Subcutaneous adipose tissue (tissue), 4 donors: ENCODE data around the gene SHROOM1. TPM values are rescaled to one million over a fixed set of nuclear protein-coding genes. Genes with fewer than 3 reads are reported as not detected.

Source experiments
- small RNA-seq: library from RNA; depleted of rRNA; stranded (forward); fragments of <200 nt; gene quantifications from one replicate; pipeline ENCODE3, GENCODE V24; 2016
- total RNA-seq, 4 donors: library from RNA; depleted of rRNA; stranded (reverse); fragments of >200 nt; gene quantifications; one replicate each; pipeline ENCODE4 v1.1.0, GENCODE V29; 2016
- TF ChIP-seq, protein P1 (sequence below): fragments of 450-650 bp; IDR thresholded peaks from one replicate; pipeline ENCODE4 v1.5.1; 2016; ENCODE audit warnings: low read depth, mild to moderate bottlenecking, control low read depth, antibody characterized with exemption, moderate library complexity

The SHROOM1 gene
- total RNA-seq, 4 donors from 2014 or later = 0.49 to 8.3 (median 3.4) TPM

DNA sequence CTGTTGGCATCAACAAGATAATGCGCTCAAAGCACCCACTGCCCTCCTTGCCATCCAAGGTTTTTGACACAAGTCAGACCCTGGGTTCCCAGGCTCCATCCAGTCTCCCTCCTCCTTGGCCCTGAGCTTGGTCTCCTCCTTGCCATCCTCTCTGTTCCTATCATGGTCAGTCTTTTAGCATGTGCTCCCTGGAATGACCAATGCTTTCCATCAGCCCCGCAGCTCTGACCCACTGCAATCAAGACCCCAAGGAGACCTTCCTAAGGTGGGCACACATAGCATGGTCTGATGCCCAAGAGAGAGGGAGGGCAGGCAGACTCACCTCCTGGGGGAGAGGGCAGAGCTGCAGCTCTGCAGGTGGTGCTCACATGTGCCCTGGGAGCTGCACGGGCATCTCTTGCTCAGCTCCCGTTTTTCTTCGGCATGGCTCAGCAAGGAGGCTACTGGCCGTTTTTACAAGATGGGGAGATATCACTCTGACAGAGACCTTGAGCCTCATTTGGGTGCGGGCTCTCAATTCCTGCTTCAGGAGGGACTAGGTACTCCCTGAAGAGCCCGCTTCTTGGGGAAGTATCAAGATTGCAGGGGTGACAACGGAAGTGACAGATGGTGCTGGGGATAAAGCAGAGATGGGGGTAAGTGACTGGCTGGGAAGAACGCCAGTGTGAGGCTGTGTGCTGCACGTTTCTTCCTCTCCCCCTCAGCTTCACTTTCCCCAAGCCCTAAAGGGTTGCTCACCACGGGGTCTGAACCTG lies 56.7 kb downstream of the SHROOM1 start:
- TF ChIP-seq, protein P1, sequence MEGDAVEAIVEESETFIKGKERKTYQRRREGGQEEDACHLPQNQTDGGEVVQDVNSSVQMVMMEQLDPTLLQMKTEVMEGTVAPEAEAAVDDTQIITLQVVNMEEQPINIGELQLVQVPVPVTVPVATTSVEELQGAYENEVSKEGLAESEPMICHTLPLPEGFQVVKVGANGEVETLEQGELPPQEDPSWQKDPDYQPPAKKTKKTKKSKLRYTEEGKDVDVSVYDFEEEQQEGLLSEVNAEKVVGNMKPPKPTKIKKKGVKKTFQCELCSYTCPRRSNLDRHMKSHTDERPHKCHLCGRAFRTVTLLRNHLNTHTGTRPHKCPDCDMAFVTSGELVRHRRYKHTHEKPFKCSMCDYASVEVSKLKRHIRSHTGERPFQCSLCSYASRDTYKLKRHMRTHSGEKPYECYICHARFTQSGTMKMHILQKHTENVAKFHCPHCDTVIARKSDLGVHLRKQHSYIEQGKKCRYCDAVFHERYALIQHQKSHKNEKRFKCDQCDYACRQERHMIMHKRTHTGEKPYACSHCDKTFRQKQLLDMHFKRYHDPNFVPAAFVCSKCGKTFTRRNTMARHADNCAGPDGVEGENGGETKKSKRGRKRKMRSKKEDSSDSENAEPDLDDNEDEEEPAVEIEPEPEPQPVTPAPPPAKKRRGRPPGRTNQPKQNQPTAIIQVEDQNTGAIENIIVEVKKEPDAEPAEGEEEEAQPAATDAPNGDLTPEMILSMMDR = no peak

DNA sequence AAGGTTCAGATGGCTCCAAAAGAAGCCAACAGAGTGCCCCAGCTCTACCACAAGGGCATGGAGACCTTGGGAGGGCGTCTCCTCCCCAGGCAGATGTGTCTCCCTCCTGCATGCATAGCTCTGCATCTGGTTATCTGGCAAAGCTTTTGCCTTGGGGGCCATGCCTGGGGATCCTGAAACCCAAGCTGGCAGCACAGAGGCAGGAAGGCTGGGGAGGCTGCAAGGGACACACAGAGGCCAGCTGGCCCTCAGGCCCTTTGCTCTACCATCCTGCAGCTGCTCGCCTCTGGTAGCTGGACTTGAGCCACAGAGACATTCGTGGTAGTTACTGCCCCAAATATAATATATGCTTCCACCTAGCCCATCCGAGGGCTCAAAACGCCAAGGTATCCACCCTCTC lies 57.3 kb downstream of the SHROOM1 start:
- TF ChIP-seq, protein P1 = no peak

DNA sequence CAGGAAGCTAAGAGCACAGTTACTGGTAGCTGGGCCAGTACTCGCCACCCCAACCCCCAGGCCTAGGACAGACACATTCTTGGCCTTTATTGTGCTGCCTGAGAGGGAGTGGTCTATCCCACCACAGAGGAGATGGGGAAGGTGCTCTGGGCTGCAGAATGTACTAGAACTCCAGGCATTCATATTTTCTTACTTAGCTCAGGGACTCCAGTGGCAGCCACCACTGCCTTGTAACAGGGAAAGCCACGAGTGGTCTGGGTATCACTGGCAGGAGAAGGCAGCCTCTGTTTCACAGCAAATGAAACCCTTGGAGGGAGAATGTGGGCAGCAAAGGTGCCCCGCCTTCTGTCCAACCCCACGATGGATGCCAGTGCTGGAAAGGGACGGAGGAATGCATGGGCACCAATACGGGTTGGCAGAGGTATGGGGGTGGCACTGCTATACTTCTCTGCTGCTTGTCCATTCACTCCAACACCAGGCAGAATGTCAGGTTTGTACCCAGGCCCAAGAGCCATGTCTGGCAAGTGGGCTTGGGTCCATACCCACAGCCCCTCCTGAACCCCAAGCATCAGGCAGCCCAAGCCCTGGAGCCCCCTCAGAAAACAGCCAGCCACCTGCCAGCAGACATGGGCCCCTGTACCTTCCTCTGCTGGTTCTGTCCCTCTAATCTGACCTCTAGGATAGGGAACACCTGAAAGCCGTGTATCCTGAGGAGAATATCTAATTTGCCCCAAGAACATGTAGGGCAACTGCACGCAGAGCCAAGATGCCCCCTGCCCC lies 58.0 kb downstream of the SHROOM1 start:
- TF ChIP-seq, protein P1 = no peak

Small RNA genes within 50 kb of the gene (small RNA-seq; reads per million reads assigned to genes)
- not detected for gene RNA5SP192

Other genes starting within 250 kb of the SHROOM1 start
- under 1 TPM in 1 of 4 donors, not detected in 3; 0.66 TPM for gene IL13, start 172.5 kb downstream of the SHROOM1 start, total RNA-seq
- gene IL4, start 156.7 kb downstream of the SHROOM1 start, total RNA-seq = not detected
- 1 to 10 TPM; 2.1 to 5.8 (median 4.3) TPM for gene KIF3A, start 93.1 kb downstream of the SHROOM1 start, total RNA-seq
- gene CCNI2, start 83.2 kb downstream of the SHROOM1 start, total RNA-seq = not detected
- gene SEPTIN8, start 53.4 kb downstream of the SHROOM1 start, total RNA-seq = 10 to 100 TPM; 19.9 to 30.8 (median 22.4) TPM
- under 1 TPM; 0.16 to 0.75 (median 0.37) TPM for gene SOWAHA, start 17.3 kb downstream of the SHROOM1 start, total RNA-seq
- gene GDF9, start 35.8 kb upstream of the SHROOM1 start, total RNA-seq = under 1 TPM in 3 of 4 donors, not detected in 1; 0.22 to 0.75 (median 0.51) TPM
- 100 to 1,000 TPM in 3 of 4 donors, 10 to 100 TPM in 1; 97.2 to 170 (median 130) TPM for gene UQCRQ, start 36.0 kb upstream of the SHROOM1 start, total RNA-seq
- gene LEAP2, start 43.0 kb upstream of the SHROOM1 start, total RNA-seq = 1 to 10 TPM in 3 of 4 donors, under 1 TPM in 1; 0.57 to 4.2 (median 1.6) TPM
- gene AFF4, start 133.0 kb upstream of the SHROOM1 start, total RNA-seq = 10 to 100 TPM; 61.6 to 84.1 (median 67.1) TPM
- gene ZCCHC10, start 195.9 kb upstream of the SHROOM1 start, total RNA-seq = 10 to 100 TPM in 3 of 4 donors, 1 to 10 TPM in 1; 9.5 to 22.2 (median 14.8) TPM
- 10 to 100 TPM; 34.3 to 64.2 (median 41.3) TPM for gene HSPA4, start 221.4 kb upstream of the SHROOM1 start, total RNA-seq